Astrocyte of the spinal cord (primary cell): ENCODE results near the gene TCAF1.

Experiments
- DNase-seq: peaks from one replicate; pipeline ENCODE4 v3.0.0; 2011; ENCODE audit warnings: low read depth, low spot score
- H3K4me3 ChIP-seq: 2 replicates; pipeline ENCODE4 v1.5.1; 2011; ENCODE audit warnings: low read depth, mild to moderate bottlenecking, low read length, moderate library complexity
- CTCF ChIP-seq: IDR thresholded peaks from 2 replicates; pipeline ENCODE4 v1.5.1; 2012; ENCODE audit warnings: low read depth, mild to moderate bottlenecking, low read length, inconsistent platforms
- in situ Hi-C: cut with HindIII; loops from 2 replicates; pipeline ENCODE4 v1.10.0; 2017; ENCODE audit warnings: low sequenced_read_pairs

Gene TCAF1

GRCh38 chr7:143885951-143886350 is 16.0 kb downstream of the TCAF1 start:
- in situ Hi-C loops, result no loop called here
- H3K4me3 ChIP-seq, result no peak overlapping the region
- TF ChIP-seq CTCF, result no peak
- no peak for DNase-seq

GRCh38 chr7:143884969-143885559 is 16.9 kb downstream of the TCAF1 start:
- H3K4me3 ChIP-seq, result peak overlapping the region; percentile 82
- in situ Hi-C loops, result no loop called here
- DNase-seq, result peak; percentile 80
- no peak for TF ChIP-seq CTCF

- no peak for DNase-seq
- H3K4me3 ChIP-seq, result peak overlapping the region; percentile 82
- TF ChIP-seq CTCF, result no peak
- in situ Hi-C loops, result no loop called here
Measured at GRCh38 chr7:143884241-143884968, 17.6 kb downstream of the TCAF1 start.

- H3K4me3 ChIP-seq, result peak overlapping the region; percentile 77
- in situ Hi-C loops, result no loop called here
- peak; percentile 63 for DNase-seq
- no peak for TF ChIP-seq CTCF
Measured at GRCh38 chr7:143882604-143883078, 19.3 kb downstream of the TCAF1 start.

- peak; percentile 73 for DNase-seq
- in situ Hi-C loops, result no loop called here
- TF ChIP-seq CTCF, result no peak
- H3K4me3 ChIP-seq, result peak overlapping the region; percentile 77
Measured at GRCh38 chr7:143882020-143882603, 19.9 kb downstream of the TCAF1 start.

- in situ Hi-C loops, result no loop called here
- no peak for DNase-seq
- TF ChIP-seq CTCF, result no peak
- no peak overlapping the region for H3K4me3 ChIP-seq
Measured at GRCh38 chr7:143878884-143879283, 23.1 kb downstream of the TCAF1 start.
